GM18517 (cell line): ENCODE data around the gene P4HA2.

Experiments used
- ATAC-seq: cut with Tn5 transposase; IDR thresholded peaks from one replicate; pipeline ENCODE4 v1.9.1; 2021; ENCODE audit warnings: mild to moderate bottlenecking, moderate library complexity; ENCODE audit not compliant: unreplicated experiment

P4HA2 gene

DNA sequence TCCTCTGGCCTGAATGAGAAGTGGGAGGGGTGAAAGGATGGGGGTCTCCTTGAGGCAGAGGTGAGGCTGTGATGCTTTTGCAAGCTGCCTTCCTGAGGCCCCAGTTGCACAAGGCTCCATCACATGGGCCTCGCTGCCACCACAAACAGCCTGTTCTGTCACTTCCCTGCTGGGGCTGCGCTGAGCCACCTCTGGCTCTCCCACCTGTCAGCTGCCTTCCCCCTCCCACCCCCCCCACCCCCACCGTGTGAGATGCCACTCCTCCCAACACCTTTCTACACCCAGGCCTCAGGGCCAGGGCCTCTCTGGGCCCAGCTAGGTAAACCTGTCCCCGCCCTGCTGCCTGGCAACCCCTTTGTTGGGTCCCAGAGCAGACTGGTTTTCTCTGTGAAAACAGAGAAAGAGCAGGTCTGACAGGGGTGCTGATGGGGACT, 25.4 kb upstream of the P4HA2 start:
- no peak for ATAC-seq

DNA sequence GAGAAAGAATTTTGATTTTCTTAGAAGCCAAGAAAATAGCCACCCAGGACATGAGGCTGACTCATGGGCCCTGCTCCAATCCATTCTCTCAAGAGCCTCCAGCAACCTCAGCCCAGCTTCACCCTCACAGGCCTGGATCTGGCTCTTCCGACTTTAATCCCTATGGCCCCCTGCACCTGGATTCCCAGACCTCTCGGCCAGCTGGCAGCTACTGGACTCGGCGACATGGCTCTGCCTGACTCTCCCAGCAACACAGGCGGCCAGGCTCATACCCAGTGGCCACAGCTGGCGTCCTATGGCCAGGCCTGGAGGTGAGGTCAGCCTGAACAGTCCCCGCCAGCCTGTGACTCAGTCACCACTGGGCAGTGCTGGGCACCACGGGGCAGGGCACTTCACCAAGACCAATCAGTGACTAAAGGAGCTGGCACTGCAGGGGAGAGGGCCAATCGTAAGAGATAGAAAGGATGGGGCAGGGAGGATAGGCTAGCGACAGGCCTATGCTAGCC, 23.6 kb upstream of the P4HA2 start:
- ATAC-seq = no peak

DNA sequence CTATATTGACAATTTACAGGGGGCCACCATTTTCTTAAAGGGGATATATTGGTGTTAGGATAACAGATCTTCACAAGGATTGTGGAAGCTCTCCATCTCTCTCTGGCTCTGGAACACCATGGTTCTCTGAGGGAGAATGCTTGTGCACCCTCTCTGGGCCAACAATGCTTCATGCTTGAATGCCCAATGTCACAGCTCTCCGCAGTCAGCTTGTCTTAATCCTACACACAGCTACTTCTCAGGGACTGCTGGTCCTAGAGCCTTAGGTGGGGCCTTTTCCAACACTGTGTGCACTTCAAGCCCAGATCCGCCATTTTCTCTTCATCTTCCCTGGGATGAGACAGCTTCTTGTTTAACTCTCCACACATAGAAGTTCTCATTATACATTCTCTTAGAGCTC, 22.9 kb upstream of the P4HA2 start:
- ATAC-seq = no peak

DNA sequence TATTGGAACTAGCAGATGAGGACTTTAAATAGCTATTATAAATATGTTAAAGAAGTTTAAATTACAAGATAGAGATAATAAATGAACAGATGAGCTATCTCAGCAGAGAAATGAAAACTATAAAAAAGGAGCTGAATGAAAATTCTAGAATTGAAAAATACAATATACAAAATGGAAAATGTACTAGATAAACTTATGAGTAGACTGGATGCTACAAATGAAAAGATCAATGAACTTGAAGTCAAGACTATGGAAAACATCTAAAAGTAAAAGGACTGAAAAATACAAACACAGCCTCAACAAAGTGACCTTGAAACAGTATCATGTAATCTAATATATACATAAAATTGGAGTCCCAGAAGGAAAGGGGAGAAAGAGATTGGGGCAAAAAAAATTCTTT, 19.2 kb upstream of the P4HA2 start:
- ATAC-seq = no peak

DNA sequence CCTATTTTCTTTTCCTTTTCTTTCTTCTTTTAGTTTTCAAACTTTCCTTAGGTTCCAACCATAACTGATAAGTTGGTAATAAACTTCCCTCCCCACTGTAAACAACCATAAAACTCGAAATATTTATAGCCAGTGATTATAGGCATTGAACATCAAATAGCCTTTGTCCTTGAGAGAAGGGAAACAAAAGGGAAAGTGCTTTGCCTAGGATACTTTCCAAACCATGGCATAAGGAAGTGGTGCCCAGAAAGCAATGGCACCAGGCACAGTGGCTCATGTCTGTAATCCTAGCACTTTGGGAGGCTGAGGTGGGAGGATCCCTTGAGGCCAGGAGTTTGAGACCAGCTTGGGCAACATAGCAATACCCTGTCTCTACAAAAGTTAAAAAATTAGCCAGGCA, 17.9 kb upstream of the P4HA2 start:
- ATAC-seq = no peak

DNA sequence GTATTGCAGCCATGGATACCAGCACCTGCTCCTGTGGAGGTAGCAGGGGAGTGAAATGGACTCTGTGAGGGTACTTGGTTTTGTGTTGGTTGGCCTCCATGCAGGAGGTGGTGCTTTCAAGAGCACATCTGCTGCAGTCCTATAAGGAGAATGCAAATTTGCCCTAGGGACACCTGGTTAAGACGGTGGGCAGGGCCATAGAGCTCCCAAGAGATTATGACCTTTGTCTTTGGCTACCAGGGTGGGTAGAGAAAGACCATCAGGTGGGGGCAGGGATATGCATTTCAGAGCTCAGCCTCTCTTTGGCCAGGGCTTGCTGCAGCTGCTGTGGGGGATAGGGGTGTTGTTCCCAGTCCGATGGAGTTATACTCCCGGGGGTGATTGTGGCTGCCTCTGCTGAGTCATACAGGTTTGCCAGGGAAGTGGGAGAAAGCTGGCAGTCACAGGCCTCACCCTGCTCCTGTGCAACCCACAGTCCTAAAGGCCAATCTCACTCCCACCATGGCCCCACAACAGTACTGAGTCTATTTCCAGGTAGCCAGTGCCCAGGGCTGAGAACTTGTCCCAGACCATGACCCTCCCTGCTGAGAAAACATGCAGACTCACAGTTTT, 15.8 kb upstream of the P4HA2 start:
- ATAC-seq = no peak

DNA sequence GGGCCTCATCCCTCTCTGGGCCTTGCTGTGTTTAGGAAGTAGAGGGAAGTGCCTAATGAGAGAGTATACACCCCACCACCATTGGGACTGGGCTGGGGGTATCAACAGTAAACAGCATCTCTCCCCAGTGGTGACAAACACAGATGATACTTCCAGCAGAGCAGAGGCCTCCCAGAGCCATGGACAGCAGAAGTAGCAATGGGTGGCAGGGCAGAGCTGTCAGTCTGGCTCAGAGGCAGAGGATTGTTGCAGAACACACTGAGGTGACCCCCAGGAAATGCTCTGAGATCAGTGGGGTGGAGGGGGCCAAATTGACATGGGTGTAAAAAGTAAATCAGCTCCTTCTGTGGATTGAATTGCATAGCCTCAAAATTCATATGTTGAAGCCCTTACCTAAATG, 12.1 kb upstream of the P4HA2 start:
- ATAC-seq = no peak

DNA sequence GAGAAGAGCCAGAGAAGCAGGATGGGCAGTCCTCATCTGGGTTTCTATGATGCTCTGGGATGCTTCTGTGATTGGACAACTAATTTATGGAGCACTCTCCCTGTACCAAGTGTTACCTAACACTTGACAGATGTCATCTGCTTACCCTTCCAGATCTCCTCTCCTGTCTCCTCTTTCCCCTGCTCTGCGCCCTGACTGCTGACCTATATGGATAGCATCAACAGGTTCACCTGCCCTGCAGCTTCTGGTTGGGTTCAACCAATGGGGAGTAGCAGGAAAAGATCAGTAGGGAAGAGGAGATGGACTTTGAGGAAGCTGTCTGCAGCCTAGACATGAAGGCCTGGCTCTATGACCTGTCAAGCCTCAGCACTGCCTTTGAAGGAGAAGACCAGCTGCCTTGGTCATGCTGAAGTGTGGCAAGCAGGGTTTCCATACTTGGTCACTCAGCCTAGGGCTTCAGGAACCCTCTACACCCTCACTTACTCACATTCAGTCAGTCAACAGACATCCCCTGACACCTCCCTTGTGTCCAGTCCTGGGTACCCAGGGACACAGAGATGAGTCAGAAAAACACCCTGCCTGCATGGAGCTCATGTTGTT, 11.3 kb upstream of the P4HA2 start:
- no peak for ATAC-seq

DNA sequence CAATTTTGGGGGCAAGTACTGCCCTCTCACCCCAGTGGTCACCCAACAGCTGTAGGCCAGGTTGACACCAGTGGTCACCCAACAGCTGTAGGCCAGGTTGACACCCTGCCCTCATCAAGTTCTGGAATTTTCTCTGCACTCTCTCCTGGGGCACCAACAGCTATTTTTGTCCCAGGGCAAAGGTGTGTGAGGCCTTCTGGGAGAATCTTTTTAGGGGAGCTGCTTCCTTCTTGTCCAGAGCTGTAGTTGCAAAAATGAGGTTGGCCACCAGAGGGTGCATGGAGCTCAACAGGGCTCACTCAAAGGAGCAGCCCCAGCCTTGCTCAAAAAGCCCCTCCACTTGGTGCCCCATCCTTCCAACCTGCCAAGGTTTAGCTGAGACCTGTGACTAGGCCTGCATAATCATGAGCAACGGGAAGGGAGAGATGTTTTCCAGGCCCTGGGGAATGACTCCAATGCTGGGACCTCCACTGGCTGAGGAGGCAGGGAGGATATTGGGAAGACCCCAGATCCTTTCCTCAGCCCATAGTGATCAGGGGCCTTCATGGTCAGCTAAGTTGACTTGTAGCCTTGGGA, 10.6 kb upstream of the P4HA2 start:
- ATAC-seq = peak; percentile 84

DNA sequence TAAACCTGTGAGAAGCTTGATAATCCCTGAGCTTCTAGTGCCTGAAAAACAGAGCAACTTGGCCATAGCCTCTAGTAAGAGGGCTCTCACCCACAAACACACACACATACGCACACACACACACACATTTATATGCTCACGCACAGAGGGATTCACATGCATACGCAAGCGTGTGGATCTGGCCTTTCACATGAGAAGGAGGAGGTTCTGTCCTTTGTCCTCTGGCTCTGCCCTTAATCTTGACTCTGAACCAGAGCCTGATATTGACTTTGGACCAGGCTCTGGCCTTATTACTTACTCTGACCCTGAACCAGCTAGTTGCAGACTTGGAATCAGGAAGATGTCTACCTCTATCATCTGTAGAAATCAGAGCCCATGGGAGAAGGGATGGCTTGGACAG, 10.0 kb upstream of the P4HA2 start:
- ATAC-seq = no peak

DNA sequence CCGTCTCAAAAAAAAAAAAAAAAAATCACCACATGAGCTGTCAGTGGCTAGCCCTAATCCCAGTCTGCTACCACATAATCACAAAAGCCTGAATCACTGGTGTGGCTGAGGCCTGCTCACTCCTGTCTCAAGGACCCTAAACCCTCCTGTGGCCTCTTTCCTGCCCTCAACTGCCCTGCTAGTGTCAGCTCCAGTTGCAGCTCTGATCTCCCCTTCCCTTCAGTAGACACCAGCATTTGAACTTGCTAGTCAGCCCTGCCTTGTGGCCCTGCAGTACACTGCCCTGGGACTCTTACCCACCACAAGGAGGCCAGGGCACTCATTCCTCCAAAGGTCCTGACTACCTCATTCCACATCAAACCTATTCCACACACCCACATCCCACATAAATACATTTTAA, 9.5 kb upstream of the P4HA2 start:
- ATAC-seq = no peak

DNA sequence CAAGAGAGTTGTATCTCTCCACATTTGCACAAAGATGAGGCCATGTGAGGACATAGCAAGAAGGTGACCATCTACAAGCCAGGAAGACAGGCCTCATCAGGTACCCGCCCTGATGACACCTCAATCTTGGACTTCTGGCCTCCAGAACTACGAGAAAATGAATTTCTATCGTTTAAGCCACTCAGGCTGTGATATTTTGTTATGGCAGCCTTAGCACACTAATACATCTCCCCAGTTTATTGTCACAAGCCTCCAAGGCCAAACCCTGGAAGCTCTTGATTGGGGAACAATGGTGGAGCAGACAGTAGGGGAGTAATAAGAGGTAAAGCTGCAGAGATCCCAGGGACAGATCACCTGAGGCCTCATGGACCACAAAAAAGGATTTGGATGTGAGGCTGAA, 7.7 kb upstream of the P4HA2 start:
- no peak for ATAC-seq

DNA sequence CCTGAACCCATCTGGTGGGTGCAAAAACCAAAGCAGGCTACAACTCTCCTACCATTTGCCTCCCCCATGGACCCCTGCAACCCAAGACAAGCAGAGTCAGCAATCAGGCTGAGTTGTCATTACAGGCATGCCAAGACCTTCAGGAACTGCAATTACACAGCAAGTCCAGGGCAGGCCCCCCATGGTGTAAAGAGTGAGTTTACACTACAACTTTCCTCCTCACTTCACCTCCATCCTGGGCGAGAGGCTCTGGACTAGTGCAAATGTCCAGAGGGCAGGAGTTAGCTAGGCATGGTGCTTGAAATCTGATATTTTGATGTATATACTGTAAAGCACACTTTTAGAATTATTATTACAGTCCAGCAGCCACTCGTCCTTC, 7.0 kb upstream of the P4HA2 start:
- ATAC-seq = no peak

DNA sequence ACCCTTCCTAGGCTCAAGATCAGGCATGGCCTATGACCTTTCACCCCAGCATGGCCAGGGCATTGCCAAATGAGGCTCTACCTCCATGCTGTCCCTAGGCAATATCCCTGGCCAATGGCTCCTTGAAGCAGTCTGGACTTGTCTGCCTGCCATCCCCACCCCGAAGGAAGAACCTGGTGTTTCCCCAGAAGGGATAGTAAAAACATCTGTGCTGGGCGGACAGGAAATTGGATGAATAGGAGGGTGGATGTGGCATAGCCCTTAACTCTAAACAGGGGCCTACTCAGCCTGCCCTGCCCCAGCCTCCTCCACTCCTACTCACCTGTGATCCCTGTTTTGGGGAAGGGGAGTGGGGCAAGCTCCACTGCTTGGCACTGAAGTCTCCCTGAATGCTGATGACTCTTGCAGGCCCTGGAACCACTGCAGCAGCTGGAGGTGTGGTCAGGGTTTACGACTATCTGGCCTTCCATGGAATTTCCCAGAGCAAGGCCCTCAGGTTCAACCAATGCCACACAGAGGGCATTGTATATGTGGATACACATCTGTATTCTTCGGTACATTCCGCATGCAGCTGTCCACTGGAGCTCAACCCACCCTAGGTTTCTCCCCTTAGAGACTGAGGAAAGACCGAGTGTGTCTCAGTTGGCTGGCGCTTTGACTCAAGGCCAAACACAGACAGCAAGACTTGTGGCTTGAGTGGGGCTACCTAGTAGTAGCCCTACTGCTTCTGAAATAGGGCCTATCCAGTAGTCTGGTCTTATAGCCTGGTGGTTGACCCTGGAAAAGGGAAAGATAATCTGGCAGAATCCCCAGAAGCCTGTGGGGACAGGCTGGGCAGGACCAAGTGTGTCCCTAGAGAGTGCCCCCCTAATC, 6.4 kb upstream of the P4HA2 start:
- ATAC-seq = no peak

DNA sequence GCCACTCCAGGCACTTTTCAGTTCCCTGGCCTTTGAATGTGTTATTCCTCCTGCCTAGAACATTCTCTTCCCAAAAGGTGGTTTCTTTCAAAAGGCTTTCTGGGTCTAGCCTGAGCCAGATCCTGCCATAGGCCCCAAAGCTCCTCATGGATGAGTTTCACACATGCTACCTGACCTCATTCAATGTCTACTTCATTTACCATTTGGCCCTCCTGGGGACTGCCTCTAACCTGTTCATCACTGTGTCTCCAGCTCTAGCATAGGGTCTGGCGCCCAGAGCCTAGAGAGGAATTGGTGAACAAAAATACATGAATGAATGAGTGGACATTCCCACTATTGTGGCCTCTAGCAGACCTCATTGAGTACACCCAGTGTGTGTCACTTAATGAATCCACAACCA, 5.4 kb upstream of the P4HA2 start:
- no peak for ATAC-seq

DNA sequence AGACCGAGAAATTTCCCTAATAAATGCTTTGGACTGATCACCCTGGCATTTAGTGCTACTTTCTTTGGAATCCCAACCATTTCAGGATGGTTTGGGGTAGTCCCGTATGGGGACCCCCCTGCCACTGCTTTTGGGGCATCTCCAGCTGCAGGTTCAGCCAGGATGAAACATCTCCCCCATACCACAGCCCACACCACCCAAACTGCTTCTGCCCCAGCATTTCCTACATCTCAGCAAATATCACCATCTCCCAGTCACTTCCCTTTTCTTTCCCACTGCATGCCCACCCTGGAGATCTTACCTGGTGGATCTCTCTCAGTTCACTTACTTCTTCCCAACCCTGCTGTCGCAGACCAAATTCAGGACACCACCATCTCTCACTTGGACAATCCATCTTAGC, 4.8 kb upstream of the P4HA2 start:
- no peak for ATAC-seq

DNA sequence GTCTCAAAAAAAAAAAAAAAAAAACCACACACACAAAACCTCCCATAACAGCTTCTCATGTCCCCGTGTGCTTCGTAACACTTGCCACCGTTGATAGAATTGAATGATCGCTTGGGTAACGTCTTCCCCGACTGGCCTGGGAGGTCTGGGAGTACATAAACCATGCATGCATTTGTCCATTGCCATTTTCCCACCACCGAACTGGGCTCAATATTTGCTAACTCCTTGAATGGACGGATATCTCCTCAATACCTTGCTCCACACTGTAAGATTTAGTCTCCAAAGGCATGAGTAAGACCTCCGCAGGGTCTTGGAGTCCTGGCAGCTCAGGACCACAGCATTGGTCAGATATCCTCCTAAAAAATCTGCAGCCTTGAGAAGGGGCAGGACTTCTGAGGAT, 3.2 kb upstream of the P4HA2 start:
- no peak for ATAC-seq

DNA sequence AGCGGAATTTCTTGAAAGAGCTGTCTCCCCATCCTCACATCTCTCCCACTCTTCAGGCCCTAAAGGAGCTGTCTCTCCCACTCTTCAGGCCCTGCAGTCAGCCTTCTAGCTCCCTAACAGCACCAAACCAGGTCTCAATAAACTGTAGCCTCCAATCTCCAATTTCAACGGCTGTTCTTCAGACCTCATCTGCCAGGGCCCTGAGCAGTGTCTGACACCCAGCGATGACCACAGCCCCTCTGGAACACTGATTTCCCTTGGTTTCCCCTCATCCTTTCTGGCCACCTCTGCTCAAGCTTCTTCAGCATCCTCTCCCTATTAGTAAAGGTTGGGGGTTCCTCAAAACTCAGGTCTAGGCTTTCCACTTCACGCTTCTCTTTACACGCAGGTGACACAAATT, 1.6 kb upstream of the P4HA2 start:
- no peak for ATAC-seq

DNA sequence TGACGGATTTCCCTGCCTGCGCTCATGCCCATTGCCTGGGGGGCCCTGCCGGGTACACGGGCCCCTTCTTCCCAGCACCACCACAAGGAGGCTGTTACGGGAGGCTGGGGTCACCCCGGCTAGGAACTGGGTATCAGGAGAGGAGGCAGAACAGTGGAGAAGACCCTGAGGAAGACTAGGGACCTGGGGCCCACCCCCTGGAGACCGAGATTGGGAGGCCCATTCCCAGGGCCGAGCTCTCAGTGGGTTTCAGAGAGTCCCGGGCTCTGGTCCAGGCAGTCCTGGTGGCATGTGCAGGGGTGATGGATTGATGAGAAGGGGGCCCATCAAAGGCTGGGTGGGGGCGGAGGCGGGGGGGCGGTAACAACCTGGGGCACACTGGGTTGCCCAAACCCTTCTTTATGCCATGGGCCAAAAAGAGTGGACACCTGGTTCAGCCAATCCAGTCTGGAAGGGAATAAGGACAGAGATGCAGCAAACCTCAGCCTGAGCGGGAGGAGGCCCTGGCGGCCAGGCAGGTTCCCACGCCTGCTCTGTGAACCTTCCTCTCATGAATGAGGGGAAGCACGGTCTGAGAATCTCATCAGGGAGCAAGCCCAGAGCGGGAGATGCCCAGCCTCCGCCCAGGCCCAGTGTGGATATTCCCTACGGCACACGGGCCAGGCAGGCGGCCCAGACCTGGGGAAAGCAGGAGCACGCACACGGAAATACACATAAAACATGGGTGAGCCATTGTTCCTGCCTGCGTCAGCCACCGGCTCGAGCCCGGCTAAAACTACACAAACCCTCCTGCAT, 785 bp upstream of the P4HA2 start:
- ATAC-seq = no peak

DNA sequence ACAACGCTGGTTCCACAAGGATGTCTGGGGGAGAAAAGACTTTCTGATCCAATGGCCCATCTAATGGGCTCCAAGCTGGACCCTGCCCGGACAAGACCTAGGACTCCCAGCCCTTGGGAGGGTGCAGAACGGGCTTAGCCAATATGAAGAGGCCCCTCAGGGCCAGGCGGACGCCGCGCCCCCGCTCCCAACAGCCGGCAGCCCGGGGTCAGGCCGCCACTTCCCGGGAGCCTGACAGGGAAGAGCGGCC, 493 bp downstream of the P4HA2 start:
- no peak for ATAC-seq

DNA sequence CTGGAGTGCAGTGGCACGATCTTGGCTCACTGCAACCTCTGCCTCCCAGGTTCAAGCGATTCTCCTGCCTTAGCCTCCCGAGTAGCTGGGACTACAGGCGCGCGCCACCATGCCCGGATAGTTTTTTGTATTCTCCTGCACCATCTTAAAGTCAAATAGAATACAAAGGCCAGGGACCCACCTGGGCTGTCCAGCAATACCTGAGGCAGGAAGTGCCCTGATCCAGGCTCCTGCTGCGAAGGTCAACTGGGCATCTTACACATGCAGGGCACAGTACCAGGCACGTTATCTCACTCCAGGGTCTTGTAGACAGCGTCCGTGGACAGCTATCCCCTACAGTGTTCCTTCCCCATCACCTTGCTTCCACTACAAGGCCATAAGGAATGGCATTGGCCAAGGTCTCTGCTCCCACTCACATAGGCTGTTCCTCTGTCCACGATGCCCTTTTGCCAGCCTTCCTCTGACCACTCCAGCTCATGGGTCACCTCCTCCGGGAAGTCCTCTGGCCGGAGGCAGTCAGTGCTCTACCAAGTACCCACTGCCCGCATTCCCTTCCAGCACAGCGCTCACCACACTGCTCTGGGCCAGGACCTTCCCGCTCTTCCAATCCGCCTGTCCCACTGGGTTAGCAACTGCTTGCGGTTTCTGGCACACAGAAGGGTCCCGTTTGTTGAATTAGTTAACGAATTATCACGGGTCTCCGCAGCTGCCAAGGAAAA, 978 bp downstream of the P4HA2 start:
- no peak for ATAC-seq
